PC-9 (cell line): ENCODE results near the gene PHB1. TPM values are rescaled to one million over a fixed set of nuclear protein-coding genes. Genes with fewer than 3 reads are reported as not detected.

Experiments used
- BruUV-seq: library from RNA; stranded (reverse); fragments of 400-500 nt; replicated peaks from 2 replicates; lab custom pipeline; 2021; lab: Mats Ljungman, UMichigan
- CTCF ChIA-PET: fragments of 300-600 bp; sonication (Branson Sonifier 250); formaldehyde crosslinking; loops from one replicate; lab custom pipeline; 2022; ENCODE audit warnings: antibody characterized with exemption; lab: Charles Lee
- POLR2A ChIA-PET: fragments of 300-600 bp; sonication (Branson Sonifier 250); formaldehyde crosslinking; loops from one replicate; lab custom pipeline; 2022; ENCODE audit warnings: antibody characterized with exemption; ENCODE audit not compliant: unreplicated experiment; lab: Charles Lee
- DNase-seq, 2 experiments: peaks; one replicate each; pipeline versions ENCODE4 v3.0.0 to v3.0.0-alpha.2; 2015 to 2022; ENCODE audit warnings: mixed read lengths in 1 of 2
- H2AFZ ChIP-seq: fragments of 200-600 bp; sonication (generic); 2 replicates; pipeline ENCODE4 v1.8.1; 2017; ENCODE audit warnings: antibody characterized with exemption
- H3F3A ChIP-seq: fragments of 200-600 bp; sonication (generic); 2 replicates; pipeline ENCODE4 v1.8.1; 2017; ENCODE audit warnings: antibody characterized with exemption, mild to moderate bottlenecking, low read depth; ENCODE audit not compliant: insufficient read depth
- H3K27ac ChIP-seq: fragments of 200-600 bp; sonication (generic); 2 replicates; pipeline ENCODE4 v1.6.1; 2016; ENCODE audit warnings: mixed run types
- H3K27me3 ChIP-seq: fragments of 200-600 bp; sonication (generic); 2 replicates; pipeline ENCODE4 v1.6.1; 2016; ENCODE audit warnings: low read depth, mixed run types; ENCODE audit not compliant: insufficient read depth
- H3K36me3 ChIP-seq: fragments of 200-600 bp; sonication (generic); 2 replicates; pipeline ENCODE4 v1.6.1; 2016; ENCODE audit warnings: low read depth, mixed run types
- H3K4me1 ChIP-seq: fragments of 200-600 bp; sonication (generic); replicated peaks from 2 replicates; pipeline ENCODE4 v1.6.1; 2016; ENCODE audit warnings: mixed run types; ENCODE audit not compliant: insufficient read depth
- H3K4me2 ChIP-seq: fragments of 200-600 bp; sonication (generic); 2 replicates; pipeline ENCODE4 v1.6.1; 2017; ENCODE audit warnings: mixed run types
- H3K4me3 ChIP-seq: fragments of 200-600 bp; sonication (generic); 2 replicates; pipeline ENCODE4 v1.6.1; 2016; ENCODE audit warnings: mixed run types
- H3K79me2 ChIP-seq: fragments of 200-600 bp; sonication (generic); 2 replicates; pipeline ENCODE4 v1.6.1; 2017; ENCODE audit warnings: low read depth, mixed run types
- H3K9me2 ChIP-seq: fragments of 200-600 bp; sonication (generic); 2 replicates; pipeline ENCODE4 v1.8.1; 2017; ENCODE audit warnings: mild to moderate bottlenecking; ENCODE audit not compliant: insufficient read depth
- H3K9me3 ChIP-seq: fragments of 200-600 bp; sonication (generic); 2 replicates; pipeline ENCODE4 v1.8.1; 2016; ENCODE audit warnings: low read depth; ENCODE audit not compliant: insufficient read depth
- H4K20me1 ChIP-seq: fragments of 200-600 bp; sonication (generic); 2 replicates; pipeline ENCODE4 v1.8.1; 2017; ENCODE audit not compliant: insufficient read depth
- EZH2 ChIP-seq: fragments of 200-600 bp; sonication (generic); IDR thresholded peaks from 2 replicates; pipeline ENCODE4 v1.8.0; 2017; ENCODE audit warnings: antibody characterized with exemption, low read depth
- intact Hi-C: fragments of 100-400 bp; cut with micrococcal nuclease; formaldehyde crosslinking; loops from one replicate; pipeline ENCODE4 v1.10.0; 2022; ENCODE audit not compliant: unreplicated experiment
- total RNA-seq: library from RNA; stranded (reverse); gene quantifications from 2 replicates; pipeline ENCODE4 v1.2.3, GENCODE V29; 2021
- TF ChIP-seq, protein P1 (sequence below): fragments of 200-600 bp; sonication (generic); conservative IDR thresholded peaks from 2 replicates; pipeline ENCODE4 v1.6.1; 2017; ENCODE audit warnings: mixed run types, antibody characterized with exemption, mild to moderate bottlenecking, moderate library complexity

Gene PHB1
- total RNA-seq, 1 experiment from 2014 or later = 244 TPM

GRCh38 chr17:49403514-49404289 is 11.0 kb downstream of the PHB1 start:
- no TSS peak for BruUV-seq
- intact Hi-C loops = no loop called here
- Histone ChIP-seq H4K20me1 (peaks cover 11% of the 10 kb centered on the region), H3K27ac (no peak overlapping the region), H3K27me3 (no peaks in the 10 kb centered on the region), H2AFZ (no peak overlapping the region), H3K4me3 (no peak overlapping the region), H3K79me2 (no peaks in the 10 kb centered on the region), H3K9me3 (no peaks in the 10 kb centered on the region), H3K36me3 (peaks cover 23% of the 10 kb centered on the region), H3K4me2 (no peak overlapping the region), H3K9me2 (no peaks in the 10 kb centered on the region), H3F3A (peaks cover 14% of the 10 kb centered on the region), H3K4me1 (no peaks in the 10 kb centered on the region)
- TF ChIP-seq EZH2 = no peak
- TF ChIP-seq, protein P1, sequence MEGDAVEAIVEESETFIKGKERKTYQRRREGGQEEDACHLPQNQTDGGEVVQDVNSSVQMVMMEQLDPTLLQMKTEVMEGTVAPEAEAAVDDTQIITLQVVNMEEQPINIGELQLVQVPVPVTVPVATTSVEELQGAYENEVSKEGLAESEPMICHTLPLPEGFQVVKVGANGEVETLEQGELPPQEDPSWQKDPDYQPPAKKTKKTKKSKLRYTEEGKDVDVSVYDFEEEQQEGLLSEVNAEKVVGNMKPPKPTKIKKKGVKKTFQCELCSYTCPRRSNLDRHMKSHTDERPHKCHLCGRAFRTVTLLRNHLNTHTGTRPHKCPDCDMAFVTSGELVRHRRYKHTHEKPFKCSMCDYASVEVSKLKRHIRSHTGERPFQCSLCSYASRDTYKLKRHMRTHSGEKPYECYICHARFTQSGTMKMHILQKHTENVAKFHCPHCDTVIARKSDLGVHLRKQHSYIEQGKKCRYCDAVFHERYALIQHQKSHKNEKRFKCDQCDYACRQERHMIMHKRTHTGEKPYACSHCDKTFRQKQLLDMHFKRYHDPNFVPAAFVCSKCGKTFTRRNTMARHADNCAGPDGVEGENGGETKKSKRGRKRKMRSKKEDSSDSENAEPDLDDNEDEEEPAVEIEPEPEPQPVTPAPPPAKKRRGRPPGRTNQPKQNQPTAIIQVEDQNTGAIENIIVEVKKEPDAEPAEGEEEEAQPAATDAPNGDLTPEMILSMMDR = no peak
- no peak for DNase-seq
- POLR2A ChIA-PET = no interaction called here
- CTCF ChIA-PET = no interaction called here

DNA sequence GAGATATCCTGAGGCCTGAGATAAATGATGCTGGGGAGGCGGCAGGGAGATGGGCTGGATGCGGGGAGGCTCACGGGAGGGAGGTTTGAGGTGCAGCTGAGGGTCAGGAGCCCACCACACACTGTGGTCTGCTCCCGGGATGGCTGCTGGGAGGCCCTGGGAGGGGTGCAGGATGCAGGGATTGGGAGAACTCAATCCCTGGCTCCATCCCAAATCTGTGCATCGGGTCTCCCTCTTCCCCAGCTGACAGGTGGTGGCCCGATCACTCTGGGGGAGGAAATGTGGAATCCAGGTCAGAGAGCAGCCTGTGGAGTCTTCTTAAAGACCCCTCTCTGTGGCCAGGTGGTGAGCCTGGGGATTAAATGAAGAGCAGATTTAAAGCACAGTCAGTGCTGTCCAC is 12.0 kb downstream of the PHB1 start:
- Histone ChIP-seq H3K27me3 (no peaks in the 10 kb centered on the region), H3K4me3 (no peak overlapping the region), H3K79me2 (no peaks in the 10 kb centered on the region), H3K27ac (no peak overlapping the region), H3K36me3 (peaks cover 19% of the 10 kb centered on the region), H4K20me1 (peaks cover 11% of the 10 kb centered on the region), H2AFZ (no peak overlapping the region), H3K4me2 (no peak overlapping the region), H3K4me1 (no peaks in the 10 kb centered on the region), H3K9me3 (no peaks in the 10 kb centered on the region), H3F3A (peaks cover 9% of the 10 kb centered on the region), H3K9me2 (no peaks in the 10 kb centered on the region)
- POLR2A ChIA-PET = no interaction called here
- CTCF ChIA-PET = interaction anchor here (0.6 kb wide), 1 partner anchor 108 kb away, joined by 15 read pairs; no protein-coding TSS in a partner anchor
- TF ChIP-seq, protein P1 = no peak
- no peak for TF ChIP-seq EZH2
- no peak for DNase-seq
- no TSS peak for BruUV-seq
- intact Hi-C loops = no loop called here

GRCh38 chr17:49401971-49402611 is 12.6 kb downstream of the PHB1 start:
- H3K27me3 ChIP-seq = no peaks in the 10 kb centered on the region
- H4K20me1 ChIP-seq = peaks cover 5% of the 10 kb centered on the region
- CTCF ChIA-PET = no interaction called here
- POLR2A ChIA-PET = no interaction called here
- no peak overlapping the region for H3K4me3 ChIP-seq
- no peaks in the 10 kb centered on the region for H3K9me3 ChIP-seq
- TF ChIP-seq EZH2 = no peak
- TF ChIP-seq, protein P1 = no peak
- peaks cover 12% of the 10 kb centered on the region for H3K36me3 ChIP-seq
- intact Hi-C loops = no loop called here
- H3K27ac ChIP-seq = no peak overlapping the region
- peaks cover 13% of the 10 kb centered on the region; the same call in 1 of the 2 replicates for H3F3A ChIP-seq
- H2AFZ ChIP-seq = no peak overlapping the region
- no peaks in the 10 kb centered on the region for H3K9me2 ChIP-seq
- no peaks in the 10 kb centered on the region for H3K4me1 ChIP-seq
- no TSS peak for BruUV-seq
- H3K4me2 ChIP-seq = no peak overlapping the region
- DNase-seq = no peak
- no peaks in the 10 kb centered on the region for H3K79me2 ChIP-seq
